ENCODE data around the gene CLCN7.

CLCN7 gene

GRCh38 chr16:1425616-1426370 is 49.0 kb downstream of the CLCN7 start:
- Histone ChIP-seq H3K9ac (ENCODE audit: low read length) (no peak overlapping the region), H3K4ac (ENCODE audit: low read depth in 1 of 2, low read length in 2 of 2) (no peak overlapping the region), H2AK5ac (ENCODE audit: low read length, severe bottlenecking) (no peak overlapping the region), H3K36me3 (ENCODE audit: control insufficient read depth in 1 of 2, insufficient read depth in 2 of 2, low read depth in 1 of 2, low read length in 2 of 2) (no peaks in the 10 kb centered on the region), H3K9me3 (ENCODE audit: control insufficient read depth, low read length) (no peaks in the 10 kb centered on the region), H3K23ac (ENCODE audit: low read length in 2 of 2) (no peak overlapping the region), H4K8ac (ENCODE audit: low read length) (no peak overlapping the region), H2BK12ac (ENCODE audit: low read length in 2 of 2) (no peak overlapping the region), H3K4me3 (ENCODE audit: insufficient read depth in 1 of 2, low read depth in 1 of 2, low read length in 2 of 2) (no peak overlapping the region), H2BK5ac (ENCODE audit: low read depth, low read length, poor library complexity, severe bottlenecking) (no peak overlapping the region), H3K27ac (ENCODE audit: low read length, poor library complexity, severe bottlenecking) (no peak overlapping the region), H3K79me1 (replicated peaks; ENCODE audit: low read length, poor library complexity, severe bottlenecking) (peaks cover 6% of the 10 kb centered on the region), H4K91ac (ENCODE audit: low read length) (no peak overlapping the region), H3K14ac (ENCODE audit: low read length in 2 of 2) (no peak overlapping the region), H3K4me2 (ENCODE audit: low read length, poor library complexity, severe bottlenecking) (no peak overlapping the region), H3K4me1 (ENCODE audit: control insufficient read depth, insufficient read depth, low read depth, low read length) (no peaks in the 10 kb centered on the region), H3K18ac (ENCODE audit: low read depth in 1 of 2, low read length in 2 of 2) (no peak overlapping the region), H2AFZ (ENCODE audit: low read depth, low read length) (no peak overlapping the region), H2BK15ac (ENCODE audit: low read depth, poor library complexity, severe bottlenecking) (no peak overlapping the region), H3K27me3 (ENCODE audit: control insufficient read depth in 1 of 2, insufficient read depth in 1 of 2, low read length in 2 of 2) (peaks cover 0 to 19% of the 10 kb centered on the region in 2 experiments), H2BK120ac (ENCODE audit: low read depth, low read length) (no peak overlapping the region)
- no peak for DNase-seq
- whole genome bisulfite sequencing, result 91% methylated on average over 16 of the region's 16 CpGs

GRCh38 chr16:1424028-1424427 is 50.8 kb downstream of the CLCN7 start:
- H3K18ac ChIP-seq (ENCODE audit: low read depth in 1 of 2, low read length in 2 of 2), result no peak overlapping the region
- H3K27me3 ChIP-seq (ENCODE audit: control insufficient read depth in 1 of 2, insufficient read depth in 1 of 2, low read length in 2 of 2), result peaks cover 0 to 3% of the 10 kb centered on the region in 2 experiments
- no peak overlapping the region for H2AK5ac ChIP-seq (ENCODE audit: low read length, severe bottlenecking)
- DNase-seq, result no peak
- H2BK5ac ChIP-seq (ENCODE audit: low read depth, low read length, poor library complexity, severe bottlenecking), result no peak overlapping the region
- no peak overlapping the region for H3K14ac ChIP-seq (ENCODE audit: low read length in 2 of 2)
- WGBS, result 92% methylated on average over 10 of the region's 12 CpGs
- H3K9me3 ChIP-seq (ENCODE audit: control insufficient read depth, low read length), result no peaks in the 10 kb centered on the region
- H2AFZ ChIP-seq (ENCODE audit: low read depth, low read length), result no peak overlapping the region
- no peak overlapping the region for H3K9ac ChIP-seq (ENCODE audit: low read length)
- no peak overlapping the region for H4K91ac ChIP-seq (ENCODE audit: low read length)
- no peak overlapping the region for H2BK12ac ChIP-seq (ENCODE audit: low read length in 2 of 2)
- H3K79me1 ChIP-seq (replicated peaks; ENCODE audit: low read length, poor library complexity, severe bottlenecking), result peaks cover 13% of the 10 kb centered on the region
- no peaks in the 10 kb centered on the region for H3K36me3 ChIP-seq (ENCODE audit: control insufficient read depth in 1 of 2, insufficient read depth in 2 of 2, low read depth in 1 of 2, low read length in 2 of 2)
- H3K4me3 ChIP-seq (ENCODE audit: insufficient read depth in 1 of 2, low read depth in 1 of 2, low read length in 2 of 2), result no peak overlapping the region
- peaks cover 8% of the 10 kb centered on the region for H3K4me1 ChIP-seq (ENCODE audit: control insufficient read depth, insufficient read depth, low read depth, low read length)
- H2BK120ac ChIP-seq (ENCODE audit: low read depth, low read length), result no peak overlapping the region
- H4K8ac ChIP-seq (ENCODE audit: low read length), result no peak overlapping the region
- H3K4ac ChIP-seq (ENCODE audit: low read depth in 1 of 2, low read length in 2 of 2), result no peak overlapping the region
- H3K4me2 ChIP-seq (ENCODE audit: low read length, poor library complexity, severe bottlenecking), result no peak overlapping the region
- no peak overlapping the region for H2BK15ac ChIP-seq (ENCODE audit: low read depth, poor library complexity, severe bottlenecking)
- H3K23ac ChIP-seq (ENCODE audit: low read length in 2 of 2), result no peak overlapping the region
- H3K27ac ChIP-seq (ENCODE audit: low read length, poor library complexity, severe bottlenecking), result no peak overlapping the region

GRCh38 chr16:1422076-1422475 is 52.8 kb downstream of the CLCN7 start:
- Histone ChIP-seq H3K18ac (ENCODE audit: low read depth in 1 of 2, low read length in 2 of 2) (no peak overlapping the region), H3K27ac (ENCODE audit: low read length, poor library complexity, severe bottlenecking) (no peak overlapping the region), H2BK5ac (ENCODE audit: low read depth, low read length, poor library complexity, severe bottlenecking) (no peak overlapping the region), H3K14ac (ENCODE audit: low read length in 2 of 2) (no peak overlapping the region), H2BK12ac (ENCODE audit: low read length in 2 of 2) (no peak overlapping the region), H3K4me1 (ENCODE audit: control insufficient read depth, insufficient read depth, low read depth, low read length) (peaks cover 10% of the 10 kb centered on the region), H4K91ac (ENCODE audit: low read length) (no peak overlapping the region), H3K9ac (ENCODE audit: low read length) (no peak overlapping the region), H4K8ac (ENCODE audit: low read length) (peak overlapping the region; percentile 37), H2AK5ac (ENCODE audit: low read length, severe bottlenecking) (peak overlapping the region; percentile 38), H3K23ac (ENCODE audit: low read length in 2 of 2) (no peak overlapping the region), H3K4ac (ENCODE audit: low read depth in 1 of 2, low read length in 2 of 2) (peak overlapping the region in 1 of 2 experiments; percentile 81), H2AFZ (ENCODE audit: low read depth, low read length) (no peak overlapping the region), H3K36me3 (ENCODE audit: control insufficient read depth in 1 of 2, insufficient read depth in 2 of 2, low read depth in 1 of 2, low read length in 2 of 2) (peaks cover 4% of the 10 kb centered on the region in 2 experiments), H3K27me3 (ENCODE audit: control insufficient read depth in 1 of 2, insufficient read depth in 1 of 2, low read length in 2 of 2) (no peaks in the 10 kb centered on the region), H2BK15ac (ENCODE audit: low read depth, poor library complexity, severe bottlenecking) (no peak overlapping the region), H3K4me3 (ENCODE audit: insufficient read depth in 1 of 2, low read depth in 1 of 2, low read length in 2 of 2) (no peak overlapping the region), H3K79me1 (replicated peaks; ENCODE audit: low read length, poor library complexity, severe bottlenecking) (peaks cover 19% of the 10 kb centered on the region), H3K9me3 (ENCODE audit: control insufficient read depth, low read length) (no peaks in the 10 kb centered on the region), H3K4me2 (ENCODE audit: low read length, poor library complexity, severe bottlenecking) (no peak overlapping the region), H2BK120ac (ENCODE audit: low read depth, low read length) (no peak overlapping the region)
- no peak for DNase-seq
- 89% methylated on average over 10 of the region's 10 CpGs for WGBS

- H3K4me1 ChIP-seq (ENCODE audit: control insufficient read depth, insufficient read depth, low read depth, low read length), result peaks cover 12% of the 10 kb centered on the region
- no peak overlapping the region for H2BK120ac ChIP-seq (ENCODE audit: low read depth, low read length)
- H3K4me3 ChIP-seq (ENCODE audit: insufficient read depth in 1 of 2, low read depth in 1 of 2, low read length in 2 of 2), result peak overlapping the region; percentile 94 to 99
- peak overlapping the region; percentile 81 for H4K8ac ChIP-seq (ENCODE audit: low read length)
- peak overlapping the region in 1 of 2 experiments; percentile 96 for H3K23ac ChIP-seq (ENCODE audit: low read length in 2 of 2)
- peak overlapping the region; percentile 43 for H4K91ac ChIP-seq (ENCODE audit: low read length)
- peak overlapping the region; percentile 97 for H3K9ac ChIP-seq (ENCODE audit: low read length)
- DNase-seq, result peak; percentile 20
- H3K14ac ChIP-seq (ENCODE audit: low read length in 2 of 2), result peak overlapping the region in 1 of 2 experiments; percentile 41
- WGBS, result 4% methylated on average over 22 of the region's 22 CpGs
- peaks cover 21% of the 10 kb centered on the region for H3K79me1 ChIP-seq (replicated peaks; ENCODE audit: low read length, poor library complexity, severe bottlenecking)
- H2BK15ac ChIP-seq (ENCODE audit: low read depth, poor library complexity, severe bottlenecking), result no peak overlapping the region
- peak overlapping the region; percentile 81 for H3K4me2 ChIP-seq (ENCODE audit: low read length, poor library complexity, severe bottlenecking)
- peak overlapping the region; percentile 23 for H2AK5ac ChIP-seq (ENCODE audit: low read length, severe bottlenecking)
- peak overlapping the region in 1 of 2 experiments; percentile 71 for H2BK12ac ChIP-seq (ENCODE audit: low read length in 2 of 2)
- peak overlapping the region in 1 of 2 experiments; percentile 72 for H3K18ac ChIP-seq (ENCODE audit: low read depth in 1 of 2, low read length in 2 of 2)
- peak overlapping the region; percentile 73 to 97 for H3K4ac ChIP-seq (ENCODE audit: low read depth in 1 of 2, low read length in 2 of 2)
- peak overlapping the region; percentile 25 for H3K27ac ChIP-seq (ENCODE audit: low read length, poor library complexity, severe bottlenecking)
- H2AFZ ChIP-seq (ENCODE audit: low read depth, low read length), result peak overlapping the region; percentile 73
- H3K9me3 ChIP-seq (ENCODE audit: control insufficient read depth, low read length), result no peaks in the 10 kb centered on the region
- H3K36me3 ChIP-seq (ENCODE audit: control insufficient read depth in 1 of 2, insufficient read depth in 2 of 2, low read depth in 1 of 2, low read length in 2 of 2), result peaks cover 4% of the 10 kb centered on the region in 2 experiments
- H2BK5ac ChIP-seq (ENCODE audit: low read depth, low read length, poor library complexity, severe bottlenecking), result no peak overlapping the region
- H3K27me3 ChIP-seq (ENCODE audit: control insufficient read depth in 1 of 2, insufficient read depth in 1 of 2, low read length in 2 of 2), result no peaks in the 10 kb centered on the region
These were observed 54.7 kb downstream of the CLCN7 start for GRCh38 chr16:1420111-1420539.
